HepG2 (cell line): Measurements from ENCODE around the gene LCTL. TPM values are rescaled to one million over a fixed set of nuclear protein-coding genes. Genes with fewer than 3 reads are reported as not detected.
A peak's percentile ranks its signal among the peaks of the same experiment; 100 is the strongest.

Experiments used
- BHLHE40 ChIP-seq: IDR thresholded peaks from 2 replicates; pipeline ENCODE4 v1.6.1; 2011; ENCODE audit warnings: low read length, improper control_type of control experiment
- HNF1B ChIP-seq: sonication (generic); formaldehyde crosslinking; IDR thresholded peaks from 2 replicates; pipeline ENCODE4 v1.5.1; 2020; ENCODE audit warnings: mild to moderate bottlenecking, moderate library complexity, missing genetic modification reagents
- IKZF4 ChIP-seq: sonication (generic); formaldehyde crosslinking; IDR thresholded peaks from 2 replicates; pipeline ENCODE4 v1.5.1; 2020; ENCODE audit warnings: borderline replicate concordance, mild to moderate bottlenecking, low read depth, missing genetic modification reagents; ENCODE audit errors: not compliant biosample characterization
- KDM5B ChIP-seq: sonication (generic); formaldehyde crosslinking; IDR thresholded peaks from 2 replicates; pipeline ENCODE4 v1.4.0; 2020; ENCODE audit warnings: missing genetic modification reagents, mild to moderate bottlenecking, borderline replicate concordance
- KLF11 ChIP-seq: IDR thresholded peaks from 2 replicates; pipeline ENCODE4 v1.6.1; 2016; ENCODE audit warnings: missing compliant biosample characterization
- PAF1 ChIP-seq: IDR thresholded peaks from 2 replicates; pipeline ENCODE4 v1.6.1; 2016; ENCODE audit warnings: missing genetic modification reagents, missing compliant biosample characterization
- PITX1 ChIP-seq: sonication (generic); formaldehyde crosslinking; IDR thresholded peaks from 2 replicates; pipeline ENCODE4 v1.5.1; 2020; ENCODE audit warnings: mild to moderate bottlenecking, missing genetic modification reagents
- SAP130 ChIP-seq: IDR thresholded peaks from 2 replicates; pipeline ENCODE4 v1.6.1; 2016; ENCODE audit warnings: low read depth
- SNAPC2 ChIP-seq: sonication (generic); formaldehyde crosslinking; IDR thresholded peaks from 2 replicates; pipeline ENCODE4 v1.8.1; 2022; ENCODE audit warnings: mild to moderate bottlenecking, missing genetic modification reagents
- TAF15 ChIP-seq: fragments of 200-400 bp; formaldehyde crosslinking; IDR thresholded peaks from one replicate; pipeline ENCODE4 v1.6.1; 2018; ENCODE audit warnings: mild to moderate bottlenecking, low read depth, low read length; ENCODE audit not compliant: poor library complexity, severe bottlenecking
- ZFP36L1 ChIP-seq: sonication (generic); formaldehyde crosslinking; IDR thresholded peaks from 2 replicates; pipeline ENCODE4 v1.8.0; 2022; ENCODE audit warnings: mild to moderate bottlenecking, missing genetic modification reagents, moderate library complexity
- ZFP62 ChIP-seq: sonication (generic); formaldehyde crosslinking; IDR thresholded peaks from 2 replicates; pipeline ENCODE4 v1.4.0; 2020; ENCODE audit warnings: missing genetic modification reagents
- ZMAT3 ChIP-seq: sonication (generic); formaldehyde crosslinking; conservative IDR thresholded peaks from 2 replicates; pipeline ENCODE4 v1.7.0; 2021; ENCODE audit warnings: missing genetic modification reagents
- ZNF597 ChIP-seq: sonication (generic); formaldehyde crosslinking; IDR thresholded peaks from 2 replicates; pipeline ENCODE4 v1.5.0; 2020; ENCODE audit warnings: missing genetic modification reagents
- ZNF614 ChIP-seq: IDR thresholded peaks from 2 replicates; pipeline ENCODE4 v1.6.1; 2018; ENCODE audit warnings: missing biosample characterization, missing genetic modification reagents, inconsistent platforms, borderline replicate concordance
- ZNF83 ChIP-seq: sonication (generic); formaldehyde crosslinking; IDR thresholded peaks from 2 replicates; pipeline ENCODE4 v1.4.0; 2020; ENCODE audit warnings: missing genetic modification reagents, mild to moderate bottlenecking, borderline replicate concordance
- ZSCAN12 ChIP-seq: sonication (generic); formaldehyde crosslinking; IDR thresholded peaks from 2 replicates; pipeline ENCODE4 v1.9.0; 2021; ENCODE audit warnings: mild to moderate bottlenecking, missing genetic modification reagents
- ZSCAN25 ChIP-seq: sonication (generic); formaldehyde crosslinking; IDR thresholded peaks from 2 replicates; pipeline ENCODE4 v1.8.0; 2022; ENCODE audit warnings: mild to moderate bottlenecking, missing genetic modification reagents
- polyA plus RNA-seq, 8 experiments: library from polyadenylated mRNA; depleted of rRNA in 3 of 8; stranded (reverse) in 7 of 8; unstranded in 1 of 8; fragments of >200 nt; fragmentation: Illumina TruSeq in 4 of 8; extraction: Trizol in 4 of 8; gene quantifications; 2 replicates each; pipeline versions ENCODE4 v1.2.1 to v1.2.3, GENCODE V29; 2011 to 2016; ENCODE audit warnings: low read depth in 4 of 8, missing spikeins in 1 of 8, mixed read lengths in 1 of 8; ENCODE audit not compliant: insufficient read depth in 1 of 8
- total RNA-seq, 5 experiments: library from RNA; depleted of rRNA; stranded (reverse); fragments of >200 nt; fragmentation: Illumina TruSeq; extraction: Trizol; gene quantifications; 2 replicates each; pipeline ENCODE4 v1.2.3, GENCODE V29; 2016; ENCODE audit warnings: low read depth in 1 of 5
- TF ChIP-seq, protein P1 (sequence below): sonication (generic); formaldehyde crosslinking; IDR thresholded peaks from 2 replicates; pipeline ENCODE4 v1.4.0; 2020; ENCODE audit warnings: missing genetic modification reagents
- TF ChIP-seq, protein P2 (sequence below): sonication (generic); formaldehyde crosslinking; IDR thresholded peaks from 2 replicates; pipeline ENCODE4 v1.4.0; 2020; ENCODE audit warnings: missing genetic modification reagents

Gene LCTL
- total and polyA plus RNA-seq, 2 of the 13 experiments (the other 11 are each of a cell fraction or from before 2014, with no cell fraction given), result 0.96 to 1.4 TPM

DNA sequence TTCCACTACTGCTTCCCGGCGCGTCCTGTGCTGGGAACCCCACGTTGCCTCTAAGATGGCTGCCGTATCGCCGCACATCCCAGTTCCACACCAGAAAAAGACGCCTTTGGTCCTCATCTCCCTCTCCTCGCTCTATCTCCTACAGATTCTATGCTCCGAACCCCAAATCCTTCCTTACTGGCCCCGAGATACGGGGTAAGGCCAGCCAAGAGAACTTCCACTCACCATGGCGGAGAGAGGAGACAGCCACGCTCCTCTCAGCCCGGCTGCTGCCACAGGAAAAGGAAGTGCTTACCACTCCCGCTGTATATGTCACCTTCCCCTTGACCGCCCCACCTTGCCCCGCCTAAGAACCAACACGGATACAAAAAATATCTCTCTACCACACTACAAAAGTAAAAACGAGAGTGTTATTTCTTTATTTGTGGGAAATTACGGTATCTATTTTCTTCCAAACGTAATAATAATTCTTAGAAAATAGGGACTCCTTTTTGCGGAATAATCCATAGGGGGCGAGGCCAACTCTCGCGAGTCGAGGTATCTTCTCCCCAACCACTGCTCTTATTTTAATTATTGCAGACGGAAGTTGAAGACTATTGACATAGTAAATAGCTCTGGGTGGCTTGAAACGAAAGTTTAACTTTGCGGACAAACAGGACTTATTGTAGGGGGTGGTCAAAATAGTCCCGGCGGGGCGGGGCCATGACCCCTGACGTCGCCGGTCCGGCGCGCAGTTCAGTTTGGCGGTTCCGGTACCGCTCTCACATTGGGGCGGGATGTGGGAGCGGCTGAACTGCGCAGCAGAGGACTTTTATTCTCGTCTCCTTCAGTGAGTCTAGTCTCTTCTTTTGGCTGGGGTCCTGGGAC is 61.0 kb downstream of the LCTL start, which contains the start of the genes RPL4 and ZWILCH (continued):
- TF ChIP-seq, protein P1, sequence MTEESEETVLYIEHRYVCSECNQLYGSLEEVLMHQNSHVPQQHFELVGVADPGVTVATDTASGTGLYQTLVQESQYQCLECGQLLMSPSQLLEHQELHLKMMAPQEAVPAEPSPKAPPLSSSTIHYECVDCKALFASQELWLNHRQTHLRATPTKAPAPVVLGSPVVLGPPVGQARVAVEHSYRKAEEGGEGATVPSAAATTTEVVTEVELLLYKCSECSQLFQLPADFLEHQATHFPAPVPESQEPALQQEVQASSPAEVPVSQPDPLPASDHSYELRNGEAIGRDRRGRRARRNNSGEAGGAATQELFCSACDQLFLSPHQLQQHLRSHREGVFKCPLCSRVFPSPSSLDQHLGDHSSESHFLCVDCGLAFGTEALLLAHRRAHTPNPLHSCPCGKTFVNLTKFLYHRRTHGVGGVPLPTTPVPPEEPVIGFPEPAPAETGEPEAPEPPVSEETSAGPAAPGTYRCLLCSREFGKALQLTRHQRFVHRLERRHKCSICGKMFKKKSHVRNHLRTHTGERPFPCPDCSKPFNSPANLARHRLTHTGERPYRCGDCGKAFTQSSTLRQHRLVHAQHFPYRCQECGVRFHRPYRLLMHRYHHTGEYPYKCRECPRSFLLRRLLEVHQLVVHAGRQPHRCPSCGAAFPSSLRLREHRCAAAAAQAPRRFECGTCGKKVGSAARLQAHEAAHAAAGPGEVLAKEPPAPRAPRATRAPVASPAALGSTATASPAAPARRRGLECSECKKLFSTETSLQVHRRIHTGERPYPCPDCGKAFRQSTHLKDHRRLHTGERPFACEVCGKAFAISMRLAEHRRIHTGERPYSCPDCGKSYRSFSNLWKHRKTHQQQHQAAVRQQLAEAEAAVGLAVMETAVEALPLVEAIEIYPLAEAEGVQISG (CRISPR knock-in tag), result peak; percentile 69
- TF ChIP-seq KLF11 (CRISPR knock-in tag) (no peak), KDM5B (no peak; the same call in 1 of the 2 replicates), TAF15 (no peak), ZSCAN25 (CRISPR knock-in tag) (no peak), PITX1 (CRISPR knock-in tag) (peak; percentile 27; the same call in 1 of the 2 replicates), ZMAT3 (no peak), ZSCAN12 (CRISPR knock-in tag) (no peak), SAP130 (peak; percentile 94), SNAPC2 (no peak), IKZF4 (CRISPR knock-in tag) (no peak), HNF1B (peak; percentile 60), ZFP62 (no peak), ZNF83 (CRISPR knock-in tag) (0 out of 2 replicates have a peak, but pooled peaks have one; percentile 57), ZNF614 (CRISPR knock-in tag) (peak; percentile 32; the same call in 1 of the 2 replicates), BHLHE40 (no peak), ZFP36L1 (CRISPR knock-in tag) (no peak), ZNF597 (CRISPR knock-in tag) (no peak), PAF1 (CRISPR knock-in tag) (no peak)
- TF ChIP-seq, protein P2, sequence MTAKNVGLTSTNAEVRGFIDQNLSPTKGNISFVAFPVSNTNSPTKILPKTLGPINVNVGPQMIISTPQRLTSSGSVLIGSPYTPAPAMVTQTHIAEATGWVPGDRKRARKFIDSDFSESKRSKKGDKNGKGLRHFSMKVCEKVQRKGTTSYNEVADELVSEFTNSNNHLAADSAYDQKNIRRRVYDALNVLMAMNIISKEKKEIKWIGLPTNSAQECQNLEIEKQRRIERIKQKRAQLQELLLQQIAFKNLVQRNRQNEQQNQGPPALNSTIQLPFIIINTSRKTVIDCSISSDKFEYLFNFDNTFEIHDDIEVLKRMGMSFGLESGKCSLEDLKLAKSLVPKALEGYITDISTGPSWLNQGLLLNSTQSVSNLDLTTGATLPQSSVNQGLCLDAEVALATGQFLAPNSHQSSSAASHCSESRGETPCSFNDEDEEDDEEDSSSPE (CRISPR knock-in tag), result peak; percentile 94
